Measurements from ENCODE around the gene CFTR. TPM values are rescaled to one million over a fixed set of nuclear protein-coding genes. Genes with fewer than 3 reads are reported as not detected.

Gene CFTR
- total and polyA plus RNA-seq, 10 of the 15 experiments (the other 5 are each of a cell fraction or from before 2014, with no cell fraction given), result 0.02 to 2.3 (median 0.21) TPM; not detected in 1

- no peaks in the 10 kb centered on the region for H3K36me3 ChIP-seq (ENCODE audit: control insufficient read depth in 2 of 2, insufficient read depth in 2 of 2, low read length in 1 of 2)
- no peak overlapping the region for H3K4me3 ChIP-seq
- H3K9ac ChIP-seq (ENCODE audit: control insufficient read depth, insufficient read depth, low read length), result no peak overlapping the region
- no TSS peak for BruUV-seq (replicated peaks)
- H3K27ac ChIP-seq (ENCODE audit: control insufficient read depth, insufficient read depth), result no peak overlapping the region
- in situ Hi-C loops (cut with MboI) (no loop called here), intact Hi-C loops (cut with micrococcal nuclease; ENCODE audit: unreplicated experiment) (no loop called here)
- H3K4me2 ChIP-seq (ENCODE audit: control insufficient read depth, insufficient read depth), result no peak overlapping the region
- ChIA-PET CTCF (no interaction called here), SMC1A (ENCODE audit: uncharacterized antibody, unreplicated experiment) (no interaction called here), POLR2A (no interaction called here), RAD21 (ENCODE audit: unreplicated experiment) (no interaction called here)
- DNase-seq (ENCODE audit: low read depth, low spot score) (no peak), ATAC-seq (no peak), FAIRE-seq (no peak)
- no peaks in the 10 kb centered on the region for H3K27me3 ChIP-seq (replicated peaks in 1 of 2; ENCODE audit: control insufficient read depth in 2 of 2, insufficient read depth in 2 of 2, low read length in 1 of 2)
- H3K4me1 ChIP-seq (ENCODE audit: control insufficient read depth, insufficient read depth, low read length), result no peaks in the 10 kb centered on the region
- no peaks in the 10 kb centered on the region for H4K20me1 ChIP-seq (ENCODE audit: control insufficient read depth, insufficient read depth)
- no peaks in the 10 kb centered on the region for H3K9me3 ChIP-seq (replicated peaks; ENCODE audit: control insufficient read depth, insufficient read depth, low read length)
- 82% methylated on average over 1 of the region's 1 CpG for WGBS (ENCODE audit: insufficient coverage, insufficient replicate concordance, low lambda C conversion rate, missing lambda C conversion rate)
- H3K79me2 ChIP-seq (ENCODE audit: control insufficient read depth, insufficient read depth, low read length), result no peaks in the 10 kb centered on the region
- H2AFZ ChIP-seq (ENCODE audit: control insufficient read depth, low read depth, low read length), result no peak overlapping the region
- TF ChIP-seq SREBF2 (IDR thresholded peaks at IDR 0.05; ENCODE audit: low read length), result no peak
- TF ChIP-seq RELA (IDR thresholded peaks at IDR 0.05; ENCODE audit: borderline replicate concordance, partially characterized antibody), result no peak
- no peak for TF ChIP-seq ATF2 (IDR thresholded peaks at IDR 0.05; ENCODE audit: low read length)
- TF ChIP-seq NFYB (IDR thresholded peaks at IDR 0.05; ENCODE audit: insufficient read depth, low read depth, low read length), result no peak
- no peak for TF ChIP-seq EED (IDR thresholded peaks at IDR 0.05; ENCODE audit: low read depth)
- no peak for TF ChIP-seq CUX1 (IDR thresholded peaks at IDR 0.05; ENCODE audit: insufficient replicate concordance, low read depth, low read length)
- no peak for TF ChIP-seq BMI1 (IDR thresholded peaks at IDR 0.05; ENCODE audit: borderline replicate concordance)
- no peak for TF ChIP-seq RAD21 (IDR thresholded peaks at IDR 0.05; ENCODE audit: insufficient read depth, low read depth, low read length)
- TF ChIP-seq BRCA1 (IDR thresholded peaks at IDR 0.05; ENCODE audit: low read depth, low read length), result no peak
- no peak for TF ChIP-seq MLLT1 (IDR thresholded peaks at IDR 0.05)
- no peak for TF ChIP-seq KAT2A (conservative IDR thresholded peaks at IDR 0.05; ENCODE audit: control insufficient read depth, low read depth, low read length)
- no peak for TF ChIP-seq USF2 (IDR thresholded peaks at IDR 0.05; ENCODE audit: borderline replicate concordance, low read depth, low read length)
- no peak for TF ChIP-seq SPI1 (IDR thresholded peaks at IDR 0.05; ENCODE audit: borderline replicate concordance, insufficient read depth, low read depth, low read length)
- TF ChIP-seq STAT3 (IDR thresholded peaks at IDR 0.05; ENCODE audit: low read depth, low read length), result no peak
- TF ChIP-seq SMAD5 (IDR thresholded peaks at IDR 0.05; ENCODE audit: low read depth), result no peak
Measured at GRCh38 chr7:117508676-117509075, 28.9 kb downstream of the CFTR start.

Measured in GM12878 (cell line).